NCI-H748 (cell line): ENCODE data around the gene ULBP2.
A peak's percentile ranks its signal among the peaks of the same experiment; 100 is the strongest.
"Not testable (repeated sequence)": the region's sequence is repeated elsewhere in the genome, so short reads cannot be mapped to it uniquely, and the experiment has no call there.

Experiments
- DNase-seq: peaks from one replicate; lab custom pipeline; 2025; ENCODE audit not compliant: unreplicated experiment; lab: John Stamatoyannopoulos, UW

The ULBP2 gene

GRCh38 chr6:149925974-149926777 is 15.6 kb upstream of the ULBP2 start:
- DNase-seq: peak; percentile 79

DNA sequence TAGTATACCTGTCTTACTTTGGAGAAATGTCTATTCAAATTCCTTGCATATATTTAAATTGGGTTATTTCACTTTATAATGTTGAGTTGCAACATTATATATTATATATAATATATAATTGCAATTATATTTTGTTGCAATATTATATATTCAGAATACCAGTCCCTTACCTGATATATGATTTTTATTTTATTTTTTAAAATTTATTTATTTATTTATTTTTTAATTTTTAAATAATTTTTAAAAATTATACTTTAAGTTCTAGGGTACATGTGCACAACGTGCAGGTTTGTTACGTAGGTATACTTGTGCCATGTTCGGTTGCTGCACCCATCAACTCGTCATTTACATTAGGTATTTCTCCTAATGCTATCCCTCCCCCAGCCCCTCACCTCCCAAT is 14.8 kb upstream of the ULBP2 start:
- DNase-seq: not testable (repeated sequence)

DNA sequence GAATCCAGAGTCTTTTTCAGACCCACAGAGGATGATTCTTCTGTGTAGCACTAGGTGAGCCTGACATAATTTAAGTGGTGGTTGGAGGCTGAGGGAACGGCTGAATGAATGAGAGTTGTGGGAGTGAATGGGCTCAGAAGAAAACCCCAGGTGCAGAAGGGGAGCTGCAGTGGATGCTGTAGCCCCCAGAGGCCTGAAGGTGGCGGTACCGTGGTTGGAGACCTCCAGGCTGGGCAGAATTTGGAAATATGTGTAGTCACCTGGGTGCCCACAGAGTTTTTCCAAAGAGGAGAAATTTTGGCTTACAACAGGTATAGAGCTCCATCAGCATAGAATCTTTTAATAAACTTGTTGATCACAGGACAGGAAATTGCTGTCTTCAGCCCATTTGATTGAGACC is 12.4 kb upstream of the ULBP2 start:
- peak; percentile 25 for DNase-seq

GRCh38 chr6:149931501-149931900 is 10.3 kb upstream of the ULBP2 start:
- DNase-seq: no peak

- no peak for DNase-seq
Observed at GRCh38 chr6:149933036-149933435, 8.8 kb upstream of the ULBP2 start.

DNA sequence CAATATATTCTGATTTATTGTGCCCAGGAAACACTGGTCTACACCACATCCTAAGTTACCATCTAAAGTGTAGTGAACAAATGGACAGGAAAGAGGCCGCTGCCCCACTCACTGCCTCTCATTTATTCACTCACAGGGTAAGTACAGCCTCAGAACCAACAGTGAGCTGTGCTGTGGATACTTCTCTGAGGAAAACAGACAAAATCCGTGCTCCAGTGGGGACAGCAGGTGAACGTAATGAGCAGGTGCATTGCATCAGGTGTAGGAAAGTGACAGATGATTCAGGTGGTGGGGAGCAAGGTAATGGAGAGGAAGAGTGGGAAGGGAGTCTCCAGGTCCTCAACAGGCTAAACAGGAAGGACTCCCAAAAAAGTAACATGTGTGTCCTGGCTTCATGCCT is 8.4 kb upstream of the ULBP2 start:
- no peak for DNase-seq

GRCh38 chr6:149934249-149935156 is 7.3 kb upstream of the ULBP2 start:
- peak; percentile 80 for DNase-seq

- DNase-seq: no peak
Observed at GRCh38 chr6:149935246-149935645, 6.6 kb upstream of the ULBP2 start.

DNA sequence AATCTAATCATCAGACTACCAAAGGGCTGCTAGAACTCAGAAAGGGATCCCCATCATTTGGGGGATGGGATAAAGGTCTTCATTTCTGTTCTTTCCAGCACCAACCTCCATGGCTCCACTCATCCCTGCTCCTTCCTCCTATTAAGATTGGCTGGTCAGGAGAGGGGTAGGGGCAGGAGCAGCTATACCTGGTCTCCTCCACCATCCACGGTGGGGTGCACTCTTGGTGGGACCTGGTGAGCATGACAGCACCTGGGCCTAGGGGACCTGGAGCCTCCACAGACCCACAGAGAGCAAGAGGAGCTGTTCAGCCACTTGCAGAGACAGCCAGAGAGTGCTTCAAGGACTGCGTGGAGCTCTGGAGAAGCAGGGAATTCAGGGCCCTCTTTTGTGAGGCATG is 6.1 kb upstream of the ULBP2 start:
- DNase-seq: no peak

GRCh38 chr6:149936743-149937142 is 5.1 kb upstream of the ULBP2 start:
- DNase-seq: no peak

GRCh38 chr6:149938013-149938570 is 3.7 kb upstream of the ULBP2 start:
- not testable (repeated sequence) for DNase-seq

GRCh38 chr6:149938571-149939355 is 3.1 kb upstream of the ULBP2 start:
- DNase-seq: peak; percentile 20

GRCh38 chr6:149939356-149939648 is 2.5 kb upstream of the ULBP2 start:
- no peak for DNase-seq

GRCh38 chr6:149939909-149940671 is 1.7 kb upstream of the ULBP2 start:
- DNase-seq: no peak

- DNase-seq: no peak
Observed at GRCh38 chr6:149940672-149940982, 1.2 kb upstream of the ULBP2 start.

GRCh38 chr6:149942461-149942829 is 631 bp downstream of the ULBP2 start:
- DNase-seq: no peak

DNA sequence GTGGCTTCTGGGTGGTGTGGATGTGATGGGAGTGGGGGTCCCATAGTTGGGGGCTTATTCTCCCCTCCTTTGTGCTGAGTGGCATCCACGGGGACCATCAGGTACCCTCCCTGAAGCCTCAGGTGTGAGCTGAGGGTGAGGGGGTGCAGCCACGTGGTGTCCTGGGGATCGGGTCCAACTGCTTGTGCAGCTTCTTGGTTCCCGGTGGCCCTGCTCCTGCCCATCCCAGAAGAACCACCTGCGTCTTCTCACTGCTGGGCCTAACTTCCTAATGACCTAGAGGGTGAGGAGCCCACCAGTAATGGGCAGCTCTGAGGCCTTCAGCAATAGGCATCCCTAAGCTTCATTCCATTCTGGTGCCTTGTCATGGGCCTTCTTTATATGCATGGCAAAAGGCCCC is 1.5 kb downstream of the ULBP2 start:
- not testable (repeated sequence) for DNase-seq

DNA sequence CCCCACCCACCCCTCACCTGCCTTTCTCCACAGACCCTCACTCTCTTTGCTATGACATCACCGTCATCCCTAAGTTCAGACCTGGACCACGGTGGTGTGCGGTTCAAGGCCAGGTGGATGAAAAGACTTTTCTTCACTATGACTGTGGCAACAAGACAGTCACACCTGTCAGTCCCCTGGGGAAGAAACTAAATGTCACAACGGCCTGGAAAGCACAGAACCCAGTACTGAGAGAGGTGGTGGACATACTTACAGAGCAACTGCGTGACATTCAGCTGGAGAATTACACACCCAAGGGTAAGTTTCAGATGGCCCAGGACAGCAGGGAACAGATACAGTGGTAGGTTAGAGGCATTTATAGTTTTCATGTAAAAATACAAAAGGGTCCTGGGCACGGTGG is 3.5 kb downstream of the ULBP2 start:
- DNase-seq: not testable (repeated sequence)

- not testable (repeated sequence) for DNase-seq
Observed at GRCh38 chr6:149946631-149947030, 4.8 kb downstream of the ULBP2 start.

GRCh38 chr6:149947533-149947932 is 5.7 kb downstream of the ULBP2 start:
- not testable (repeated sequence) for DNase-seq

- DNase-seq: no peak
Observed at GRCh38 chr6:149948011-149948410, 6.2 kb downstream of the ULBP2 start.
